Muscle layer of duodenum (tissue), 2 donors: ENCODE results near the gene DIP2C.
"Not testable (repeated sequence)": the region's sequence is repeated elsewhere in the genome, so short reads cannot be mapped to it uniquely, and the experiment has no call there.

ENCODE experiments used
- H3K27ac ChIP-seq: one replicate; pipeline ENCODE4 v1.7.0; 2013; ENCODE audit warnings: mild to moderate bottlenecking, low read length
- H3K27me3 ChIP-seq: one replicate; pipeline ENCODE4 v1.7.0; 2013; ENCODE audit warnings: low read depth, mild to moderate bottlenecking, control low read depth, low read length
- H3K36me3 ChIP-seq, 2 donors: one replicate each; pipeline ENCODE4 v1.7.0; 2013; ENCODE audit warnings: low read length in 2 of 2, control low read depth in 1 of 2, mild to moderate bottlenecking in 1 of 2; ENCODE audit not compliant: insufficient read depth in 2 of 2, control insufficient read depth in 1 of 2
- H3K4me1 ChIP-seq, 2 donors: one replicate each; pipeline ENCODE4 v1.7.0; 2013; ENCODE audit warnings: low read length in 2 of 2, mild to moderate bottlenecking in 2 of 2, control low read depth in 1 of 2, moderate library complexity in 1 of 2; ENCODE audit not compliant: insufficient read depth in 2 of 2, control insufficient read depth in 1 of 2
- H3K4me3 ChIP-seq, 2 donors: one replicate each; pipeline ENCODE4 v1.7.0; 2013; ENCODE audit warnings: low read length in 2 of 2, low read depth in 1 of 2, mild to moderate bottlenecking in 1 of 2
- H3K9me3 ChIP-seq, 2 donors: one replicate each; pipeline ENCODE4 v1.7.0; 2013; ENCODE audit warnings: low read length in 2 of 2, control low read depth in 1 of 2, mild to moderate bottlenecking in 1 of 2; ENCODE audit not compliant: control insufficient read depth in 1 of 2
- donor health status: healthy.

DIP2C gene

DNA sequence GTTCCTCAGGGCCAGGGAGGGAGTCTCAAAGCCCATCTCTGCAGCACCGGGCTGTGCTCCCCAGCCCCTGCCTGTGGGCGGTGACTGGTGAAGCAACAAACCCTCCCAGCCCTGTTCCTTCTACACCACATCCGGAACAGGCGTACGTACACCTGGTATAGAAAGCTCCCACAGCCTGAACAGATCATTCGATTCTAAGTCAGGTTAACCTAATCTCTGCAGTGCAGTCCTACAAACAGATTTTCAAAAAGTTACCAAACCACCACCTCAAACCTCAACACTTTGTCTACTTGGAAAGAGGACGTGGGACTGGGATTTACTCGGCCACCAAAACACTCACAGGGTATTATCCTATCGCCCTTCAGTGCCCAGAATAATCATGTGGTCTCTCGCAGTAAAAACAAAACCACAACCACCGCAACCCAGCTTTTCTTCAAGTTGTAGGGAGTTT is 238.4 kb downstream of the DIP2C start:
- Histone ChIP-seq H3K4me1 (peaks cover 0 to 27% of the 10 kb centered on the region in 2 donors), H3K27ac (no peak overlapping the region), H3K27me3 (no peaks in the 10 kb centered on the region)

GRCh38 chr10:450463-450862 is 239.0 kb downstream of the DIP2C start:
- H3K9me3 ChIP-seq, result no peaks in the 10 kb centered on the region
- H3K27ac ChIP-seq, result no peak overlapping the region
- peaks cover 0 to 27% of the 10 kb centered on the region in 2 donors for H3K4me1 ChIP-seq

More for the DNA sequence above, 238.4 kb downstream of the DIP2C start:
- Histone ChIP-seq H3K9me3 (no peaks in the 10 kb centered on the region), H3K4me3 (no peak overlapping the region), H3K36me3 (no peaks in the 10 kb centered on the region)

DNA sequence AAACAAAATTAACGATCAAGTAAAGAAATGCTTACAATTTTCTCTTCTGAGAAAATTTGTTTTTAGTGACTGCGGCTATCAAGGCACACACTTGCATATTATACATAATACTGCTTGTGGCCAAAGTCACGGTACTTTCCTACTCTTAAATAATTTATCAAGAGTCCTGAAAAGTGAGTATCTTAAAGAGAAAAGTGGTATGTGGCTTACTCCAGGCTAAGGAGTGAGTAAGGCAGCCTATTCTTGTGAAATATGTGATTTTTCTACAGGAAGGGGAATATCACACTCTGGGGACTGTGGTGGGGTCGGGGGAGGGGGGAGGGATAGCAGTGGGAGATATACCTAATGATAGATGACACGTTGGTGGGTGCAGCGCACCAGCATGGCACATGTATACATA is 240.1 kb downstream of the DIP2C start:
- not testable (repeated sequence) for H3K9me3 ChIP-seq, H3K27me3 ChIP-seq, H3K36me3 ChIP-seq, H3K4me3 ChIP-seq, H3K27ac ChIP-seq
- H3K4me1 ChIP-seq, result peaks cover 0 to 21% of the 10 kb centered on the region in 2 donors

More at GRCh38 chr10:450463-450862, 239.0 kb downstream of the DIP2C start:
- H3K4me3 ChIP-seq, result no peak overlapping the region
- H3K27me3 ChIP-seq, result no peaks in the 10 kb centered on the region
- H3K36me3 ChIP-seq, result no peaks in the 10 kb centered on the region

- H3K4me3 ChIP-seq, result no peak overlapping the region
- no peaks in the 10 kb centered on the region for H3K9me3 ChIP-seq
- no peaks in the 10 kb centered on the region for H3K4me1 ChIP-seq
- H3K27ac ChIP-seq, result no peak overlapping the region
- H3K27me3 ChIP-seq, result no peaks in the 10 kb centered on the region
- peaks cover 8 to 12% of the 10 kb centered on the region in 2 donors for H3K36me3 ChIP-seq
These were observed 246.0 kb downstream of the DIP2C start for GRCh38 chr10:443459-443858.

- peaks cover 8 to 12% of the 10 kb centered on the region in 2 donors for H3K36me3 ChIP-seq
- no peaks in the 10 kb centered on the region for H3K27me3 ChIP-seq
- no peak overlapping the region for H3K4me3 ChIP-seq
- no peaks in the 10 kb centered on the region for H3K4me1 ChIP-seq
- no peak overlapping the region for H3K27ac ChIP-seq
- H3K9me3 ChIP-seq, result no peaks in the 10 kb centered on the region
These were observed 247.3 kb downstream of the DIP2C start for GRCh38 chr10:442209-442608.

GRCh38 chr10:441659-442058 is 247.8 kb downstream of the DIP2C start:
- H3K27me3 ChIP-seq, result no peaks in the 10 kb centered on the region

GRCh38 chr10:440127-440526 is 249.3 kb downstream of the DIP2C start:
- no peaks in the 10 kb centered on the region for H3K9me3 ChIP-seq
- H3K36me3 ChIP-seq, result peaks cover 11 to 12% of the 10 kb centered on the region in 2 donors
- no peaks in the 10 kb centered on the region for H3K4me1 ChIP-seq
- no peaks in the 10 kb centered on the region for H3K27me3 ChIP-seq
- no peak overlapping the region for H3K4me3 ChIP-seq
- no peak overlapping the region for H3K27ac ChIP-seq

More at GRCh38 chr10:441659-442058, 247.8 kb downstream of the DIP2C start:
- peaks cover 8 to 12% of the 10 kb centered on the region in 2 donors for H3K36me3 ChIP-seq
- H3K27ac ChIP-seq, result no peak overlapping the region
- no peaks in the 10 kb centered on the region for H3K4me1 ChIP-seq
- no peaks in the 10 kb centered on the region for H3K9me3 ChIP-seq
- no peak overlapping the region for H3K4me3 ChIP-seq

GRCh38 chr10:437698-438490 is 251.6 kb downstream of the DIP2C start:
- no peak overlapping the region for H3K4me3 ChIP-seq
- H3K36me3 ChIP-seq, result peaks cover 12% of the 10 kb centered on the region in 2 donors
- H3K27me3 ChIP-seq, result no peaks in the 10 kb centered on the region
- H3K9me3 ChIP-seq, result no peaks in the 10 kb centered on the region
- H3K27ac ChIP-seq, result no peak overlapping the region
- H3K4me1 ChIP-seq, result no peaks in the 10 kb centered on the region

DNA sequence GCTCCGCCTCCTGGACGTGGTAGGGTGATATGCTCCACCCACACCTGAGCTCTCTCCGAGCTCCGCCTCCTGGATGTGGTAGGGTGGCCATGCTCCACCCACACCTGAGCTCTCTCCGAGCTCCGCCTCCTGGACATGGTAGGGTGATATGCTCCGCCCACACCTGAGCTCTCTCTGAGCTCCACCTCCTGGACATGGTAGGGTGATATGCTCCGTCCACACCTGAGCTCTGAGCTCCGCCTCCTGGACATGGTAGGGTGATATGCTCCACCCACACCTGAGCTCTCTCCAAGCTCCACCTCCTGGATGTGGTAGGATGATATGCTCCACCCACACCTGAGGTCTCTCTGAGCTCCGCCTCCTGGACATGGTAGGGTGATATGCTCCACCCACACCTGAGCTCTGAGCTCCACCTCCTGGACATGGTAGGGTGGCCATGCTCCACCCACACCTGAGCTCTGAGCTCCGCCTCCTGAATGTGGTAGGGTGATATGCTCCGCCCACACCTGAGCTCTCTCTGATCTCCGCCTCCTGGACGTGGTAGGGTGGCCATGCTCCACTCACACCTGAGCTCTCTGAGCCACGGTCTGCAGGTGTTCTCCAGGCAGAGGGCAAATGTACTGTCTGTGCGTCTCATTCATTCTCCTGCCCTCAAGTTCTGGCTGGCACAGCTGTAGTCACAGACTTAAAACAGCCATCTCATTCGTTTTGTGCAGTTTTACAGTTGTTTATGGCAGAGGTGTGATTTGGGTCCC is 252.4 kb downstream of the DIP2C start:
- H3K27ac ChIP-seq, result no peak overlapping the region
- H3K36me3 ChIP-seq, result peaks cover 12% of the 10 kb centered on the region in 2 donors
- H3K27me3 ChIP-seq, result no peaks in the 10 kb centered on the region
- H3K4me3 ChIP-seq, result no peak overlapping the region
- H3K4me1 ChIP-seq, result no peaks in the 10 kb centered on the region
- no peaks in the 10 kb centered on the region for H3K9me3 ChIP-seq

DNA sequence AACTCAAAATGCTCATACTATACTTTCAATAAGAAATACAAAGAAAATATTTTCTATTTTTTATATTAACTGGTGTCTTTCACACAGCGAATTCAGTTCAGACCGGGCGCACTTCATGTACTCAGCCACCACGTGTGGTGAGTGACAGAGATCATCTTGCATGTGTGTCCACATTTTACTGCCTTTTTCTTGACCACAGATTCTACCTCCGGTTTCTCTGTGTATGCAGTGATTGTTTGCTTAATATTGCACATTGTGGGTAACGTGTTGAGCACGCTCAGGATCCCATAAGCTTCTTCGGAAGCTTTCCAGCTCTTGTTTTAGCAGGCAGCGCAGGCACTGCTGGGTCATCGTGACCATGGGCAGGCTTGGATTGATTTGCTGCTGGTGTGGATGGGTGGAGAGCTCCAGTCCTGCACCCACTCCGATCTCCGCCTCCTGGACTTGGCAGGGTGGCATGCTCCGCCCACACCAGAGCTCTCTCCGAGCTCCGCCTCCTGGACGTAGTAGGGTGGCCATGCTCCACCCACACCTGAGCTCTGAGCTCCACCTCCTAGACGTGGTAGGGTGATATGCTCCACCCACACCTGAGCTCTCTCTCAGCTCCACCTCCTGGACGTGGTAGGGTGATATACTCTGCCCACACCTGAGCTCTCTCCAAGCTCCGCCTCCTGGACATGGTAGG is 253.3 kb downstream of the DIP2C start:
- Histone ChIP-seq H3K27ac (no peak overlapping the region), H3K4me3 (no peak overlapping the region), H3K4me1 (no peaks in the 10 kb centered on the region)

GRCh38 chr10:435397-435796 is 254.1 kb downstream of the DIP2C start:
- Histone ChIP-seq H3K9me3 (no peaks in the 10 kb centered on the region), H3K4me3 (no peak overlapping the region), H3K27ac (no peak overlapping the region), H3K4me1 (no peaks in the 10 kb centered on the region), H3K27me3 (no peaks in the 10 kb centered on the region), H3K36me3 (peaks cover 11 to 12% of the 10 kb centered on the region in 2 donors)

More for the DNA sequence above, 253.3 kb downstream of the DIP2C start:
- H3K36me3 ChIP-seq, result peaks cover 12% of the 10 kb centered on the region in 2 donors
- H3K27me3 ChIP-seq, result no peaks in the 10 kb centered on the region
- H3K9me3 ChIP-seq, result no peaks in the 10 kb centered on the region
